Type B pancreatic cell (in vitro differentiated cells): ENCODE results near the gene PLCE1. TPM values are rescaled to one million over a fixed set of nuclear protein-coding genes. Genes with fewer than 3 reads are reported as not detected.

Source experiments
- DNase-seq: peaks from one replicate; pipeline ENCODE4 v3.0.0; 2021; ENCODE audit warnings: mixed read lengths; ENCODE audit not compliant: unreplicated experiment; ENCODE audit errors: extremely low spot score
- H3K27ac Mint-ChIP-seq: 2 replicates; pipeline ENCODE4 v1.8.0; 2021; ENCODE audit warnings: mild to moderate bottlenecking, mixed read lengths
- H3K27me3 Mint-ChIP-seq: 2 replicates; pipeline ENCODE4 v1.8.0; 2021; ENCODE audit warnings: mixed read lengths
- H3K36me3 Mint-ChIP-seq: 2 replicates; pipeline ENCODE4 v1.8.0; 2021; ENCODE audit warnings: mixed read lengths
- H3K4me1 Mint-ChIP-seq: one replicate; pipeline ENCODE4 v1.8.0; 2021; ENCODE audit warnings: mixed read lengths; ENCODE audit not compliant: unreplicated experiment
- H3K4me3 Mint-ChIP-seq: 2 replicates; pipeline ENCODE4 v1.8.0; 2021; ENCODE audit warnings: mild to moderate bottlenecking, mixed read lengths
- H3K9me3 Mint-ChIP-seq: 2 replicates; pipeline ENCODE4 v1.8.0; 2021; ENCODE audit warnings: mixed read lengths
- total RNA-seq: library from RNA; stranded (reverse); gene quantifications from 2 replicates; pipeline ENCODE4 v1.2.1, GENCODE V29; 2021; ENCODE audit warnings: low replicate concordance
- TF ChIP-seq, protein P1 (sequence below): fragments of 200-600 bp; sonication (generic); conservative IDR thresholded peaks from 2 replicates; pipeline ENCODE4 v1.5.0; 2021; ENCODE audit warnings: antibody characterized with exemption, mild to moderate bottlenecking

The PLCE1 gene
- total RNA-seq, 1 donor from 2014 or later, result 7.8 TPM

DNA sequence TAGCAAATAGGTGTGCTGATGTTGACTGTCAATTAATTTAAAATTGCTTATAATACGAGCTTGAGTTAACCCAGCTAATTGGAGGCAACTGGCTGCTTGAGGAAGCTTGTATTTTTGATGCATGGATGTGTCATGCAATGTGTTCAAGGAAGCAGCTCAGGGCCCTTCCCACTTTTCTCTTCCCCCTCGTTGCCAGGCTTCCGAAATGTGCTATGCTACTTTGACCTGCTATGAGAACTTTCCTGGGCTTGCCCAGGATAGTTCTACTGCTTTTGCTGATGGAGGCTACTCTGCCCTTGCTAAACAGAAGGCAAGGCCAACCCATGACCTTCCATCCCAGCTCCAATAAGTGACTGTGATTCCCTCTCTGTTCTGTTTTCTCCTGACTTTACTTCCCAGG lies 24.4 kb downstream of the PLCE1 start:
- Mint-ChIP-seq H3K4me1 (no peaks in the 10 kb centered on the region), H3K9me3 (no peaks in the 10 kb centered on the region), H3K27ac (no peak overlapping the region), H3K27me3 (no peaks in the 10 kb centered on the region), H3K36me3 (no peaks in the 10 kb centered on the region), H3K4me3 (no peak overlapping the region)
- no peak for DNase-seq
- TF ChIP-seq, protein P1, sequence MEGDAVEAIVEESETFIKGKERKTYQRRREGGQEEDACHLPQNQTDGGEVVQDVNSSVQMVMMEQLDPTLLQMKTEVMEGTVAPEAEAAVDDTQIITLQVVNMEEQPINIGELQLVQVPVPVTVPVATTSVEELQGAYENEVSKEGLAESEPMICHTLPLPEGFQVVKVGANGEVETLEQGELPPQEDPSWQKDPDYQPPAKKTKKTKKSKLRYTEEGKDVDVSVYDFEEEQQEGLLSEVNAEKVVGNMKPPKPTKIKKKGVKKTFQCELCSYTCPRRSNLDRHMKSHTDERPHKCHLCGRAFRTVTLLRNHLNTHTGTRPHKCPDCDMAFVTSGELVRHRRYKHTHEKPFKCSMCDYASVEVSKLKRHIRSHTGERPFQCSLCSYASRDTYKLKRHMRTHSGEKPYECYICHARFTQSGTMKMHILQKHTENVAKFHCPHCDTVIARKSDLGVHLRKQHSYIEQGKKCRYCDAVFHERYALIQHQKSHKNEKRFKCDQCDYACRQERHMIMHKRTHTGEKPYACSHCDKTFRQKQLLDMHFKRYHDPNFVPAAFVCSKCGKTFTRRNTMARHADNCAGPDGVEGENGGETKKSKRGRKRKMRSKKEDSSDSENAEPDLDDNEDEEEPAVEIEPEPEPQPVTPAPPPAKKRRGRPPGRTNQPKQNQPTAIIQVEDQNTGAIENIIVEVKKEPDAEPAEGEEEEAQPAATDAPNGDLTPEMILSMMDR, result no peak

DNA sequence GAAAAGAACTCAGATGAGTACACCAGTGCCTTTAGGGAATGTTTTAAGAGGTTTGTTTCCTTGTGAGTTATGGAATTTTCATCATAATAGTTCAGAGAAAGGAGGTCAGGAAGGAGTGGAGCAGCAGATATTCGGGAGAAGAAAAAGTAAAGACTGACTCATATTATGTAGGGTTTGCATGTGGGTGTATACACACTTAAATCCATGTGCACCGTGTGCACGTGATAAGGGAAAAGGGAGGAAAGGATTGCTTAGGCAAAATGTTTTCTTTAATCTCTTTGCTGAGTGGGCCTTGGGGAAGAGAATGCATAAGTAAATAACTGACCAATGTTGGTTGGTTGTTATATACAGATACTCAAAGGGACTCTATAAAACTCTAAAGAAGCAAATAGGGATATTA lies 30.2 kb downstream of the PLCE1 start:
- H3K4me3 Mint-ChIP-seq, result no peak overlapping the region
- H3K36me3 Mint-ChIP-seq, result peaks cover 4% of the 10 kb centered on the region
- DNase-seq, result no peak
- H3K4me1 Mint-ChIP-seq, result no peaks in the 10 kb centered on the region
- no peaks in the 10 kb centered on the region for H3K27me3 Mint-ChIP-seq
- TF ChIP-seq, protein P1, result no peak
- no peak overlapping the region for H3K27ac Mint-ChIP-seq
- peaks cover 13% of the 10 kb centered on the region for H3K9me3 Mint-ChIP-seq

DNA sequence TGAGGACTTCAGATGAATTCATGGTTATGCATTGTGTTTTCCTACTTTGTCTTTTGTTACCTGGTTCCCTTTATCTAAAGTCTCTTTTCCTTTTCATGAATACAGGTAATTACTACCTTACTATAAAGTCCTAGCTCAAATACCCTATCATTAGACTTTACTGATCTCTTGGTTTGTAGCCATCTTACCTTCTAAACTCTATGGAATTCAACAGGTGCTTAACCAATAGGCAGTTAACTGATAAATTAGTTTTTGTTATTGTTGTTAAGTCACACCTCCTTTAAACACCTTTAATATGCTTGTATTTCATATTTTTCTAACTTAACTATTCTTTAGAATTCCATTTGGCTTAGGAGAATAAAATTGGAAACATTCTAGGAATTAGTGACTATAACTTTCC lies 30.7 kb downstream of the PLCE1 start:
- H3K4me3 Mint-ChIP-seq, result no peak overlapping the region
- H3K9me3 Mint-ChIP-seq, result peaks cover 15% of the 10 kb centered on the region
- H3K36me3 Mint-ChIP-seq, result peaks cover 4% of the 10 kb centered on the region
- H3K4me1 Mint-ChIP-seq, result no peaks in the 10 kb centered on the region
- H3K27me3 Mint-ChIP-seq, result no peaks in the 10 kb centered on the region
- DNase-seq, result no peak
- TF ChIP-seq, protein P1, result no peak
- no peak overlapping the region for H3K27ac Mint-ChIP-seq

DNA sequence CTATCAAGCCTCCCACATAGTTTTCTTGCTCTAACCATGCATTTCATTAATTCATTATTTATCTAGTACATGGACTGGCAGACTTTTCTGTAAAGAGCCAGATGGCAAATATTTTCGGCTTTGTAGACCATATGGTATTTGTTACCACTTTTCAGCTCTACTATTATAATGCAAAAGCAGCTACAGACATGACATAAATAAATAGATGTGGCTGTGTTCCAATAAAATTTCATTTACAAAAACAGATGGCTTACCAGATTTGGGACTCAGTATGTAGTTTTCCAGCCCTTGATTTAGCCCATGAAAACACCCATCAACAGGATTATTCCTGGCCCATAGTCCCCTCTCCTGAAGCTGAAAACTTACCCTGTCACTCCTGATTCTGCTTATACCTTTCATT lies 32.1 kb downstream of the PLCE1 start:
- no peak overlapping the region for H3K27ac Mint-ChIP-seq
- TF ChIP-seq, protein P1, result no peak
- H3K9me3 Mint-ChIP-seq, result peaks cover 17% of the 10 kb centered on the region
- no peaks in the 10 kb centered on the region for H3K4me1 Mint-ChIP-seq
- peaks cover 4% of the 10 kb centered on the region for H3K36me3 Mint-ChIP-seq
- no peaks in the 10 kb centered on the region for H3K27me3 Mint-ChIP-seq
- no peak overlapping the region for H3K4me3 Mint-ChIP-seq
- no peak for DNase-seq

DNA sequence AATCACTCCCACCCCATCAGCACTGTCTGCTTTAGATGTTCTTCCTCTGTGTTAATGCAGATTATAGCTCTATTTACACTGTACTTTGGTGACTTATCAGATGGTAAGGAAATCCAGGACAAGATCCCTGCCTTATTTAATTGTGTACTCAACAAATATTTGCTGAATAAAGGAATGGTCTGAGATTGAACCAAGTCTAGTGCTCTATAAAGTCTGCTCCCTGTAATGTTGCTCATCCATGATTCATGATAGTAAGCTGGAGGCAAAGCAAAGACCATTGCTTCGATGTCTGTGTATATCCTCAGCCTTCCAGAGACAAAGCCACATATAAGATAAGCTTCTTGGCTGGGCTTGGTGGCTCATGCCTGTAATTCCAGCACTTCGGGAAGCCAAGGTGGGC lies 33.5 kb downstream of the PLCE1 start:
- H3K4me1 Mint-ChIP-seq, result no peaks in the 10 kb centered on the region
- no peak overlapping the region for H3K4me3 Mint-ChIP-seq
- peaks cover 10% of the 10 kb centered on the region for H3K36me3 Mint-ChIP-seq
- no peak overlapping the region for H3K27ac Mint-ChIP-seq
- TF ChIP-seq, protein P1, result no peak
- DNase-seq, result no peak
- H3K27me3 Mint-ChIP-seq, result no peaks in the 10 kb centered on the region
- peaks cover 17% of the 10 kb centered on the region for H3K9me3 Mint-ChIP-seq

DNA sequence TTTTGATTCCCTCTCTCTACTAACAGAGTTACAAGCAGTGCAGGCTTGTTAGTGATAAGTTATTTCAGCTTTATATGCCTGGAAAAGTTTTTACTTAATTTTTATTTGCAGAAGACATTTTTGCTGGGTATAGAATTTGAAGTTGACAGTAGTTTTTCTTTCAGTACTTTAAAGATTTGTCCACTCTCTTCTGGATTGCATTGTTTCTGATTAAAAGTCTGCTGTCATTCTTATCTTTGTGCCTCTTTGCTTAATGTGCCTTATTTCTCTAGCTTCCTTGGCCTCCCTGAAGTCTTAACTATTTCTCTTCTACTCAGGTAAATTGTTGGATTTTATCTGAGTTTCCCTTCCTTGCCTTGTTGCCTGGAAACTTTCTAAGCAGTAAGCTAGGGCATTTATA lies 36.2 kb downstream of the PLCE1 start:
- no peak for DNase-seq
- Mint-ChIP-seq H3K4me3 (no peak overlapping the region), H3K27ac (no peak overlapping the region), H3K4me1 (no peaks in the 10 kb centered on the region), H3K36me3 (peaks cover 10% of the 10 kb centered on the region), H3K27me3 (no peaks in the 10 kb centered on the region), H3K9me3 (peaks cover 17% of the 10 kb centered on the region)
- TF ChIP-seq, protein P1, result no peak
